Activated CD4-positive, alpha-beta T cell treated with anti-CD3 and anti-CD28 coated beads, Interleukin-2, Interleukin-6, amounts not matched to agents 100 ng/mL and 50 ng/mL, durations not matched to agents 16 hours and 8 hours (primary cell): Measurements from ENCODE around the gene USP30.
"Not testable (repeated sequence)": the region's sequence is repeated elsewhere in the genome, so short reads cannot be mapped to it uniquely, and the experiment has no call there.

Experiments
- DNase-seq: peaks from one replicate; pipeline ENCODE4 v3.0.0-alpha.2; 2020

The USP30 gene

GRCh38 chr12:109053382-109054123, 1.2 kb downstream of the USP30 start:
- DNase-seq, result peak; percentile 57

GRCh38 chr12:109054124-109054513, 1.7 kb downstream of the USP30 start:
- DNase-seq, result not testable (repeated sequence)

GRCh38 chr12:109054520-109054919, 2.1 kb downstream of the USP30 start:
- no peak for DNase-seq

- no peak for DNase-seq
Observed at GRCh38 chr12:109056891-109057290, 4.5 kb downstream of the USP30 start.

- no peak for DNase-seq
Observed at GRCh38 chr12:109057376-109057775, 5.0 kb downstream of the USP30 start.

GRCh38 chr12:109058773-109059172, 6.4 kb downstream of the USP30 start:
- no peak for DNase-seq

GRCh38 chr12:109064143-109064542, 11.8 kb downstream of the USP30 start:
- DNase-seq, result no peak

- no peak for DNase-seq
Observed at GRCh38 chr12:109065154-109065852, 12.9 kb downstream of the USP30 start.

- no peak for DNase-seq
Observed at GRCh38 chr12:109065853-109066193, 13.4 kb downstream of the USP30 start.

- DNase-seq, result no peak
Observed at GRCh38 chr12:109069307-109070271, 17.2 kb downstream of the USP30 start.

GRCh38 chr12:109074866-109075265, 22.5 kb downstream of the USP30 start:
- DNase-seq, result no peak

- DNase-seq, result no peak
Observed at GRCh38 chr12:109082751-109083150, 30.4 kb downstream of the USP30 start.

GRCh38 chr12:109084425-109084824, 32.0 kb downstream of the USP30 start:
- DNase-seq, result no peak

- DNase-seq, result no peak
Observed at GRCh38 chr12:109085590-109085989, 33.2 kb downstream of the USP30 start.

GRCh38 chr12:109087250-109087649, 34.9 kb downstream of the USP30 start:
- no peak for DNase-seq

GRCh38 chr12:109088818-109089217, 36.4 kb downstream of the USP30 start:
- no peak for DNase-seq

GRCh38 chr12:109089683-109090082, 37.3 kb downstream of the USP30 start:
- DNase-seq, result no peak

GRCh38 chr12:109092497-109093021, 40.2 kb downstream of the USP30 start:
- DNase-seq, result no peak

GRCh38 chr12:109093022-109093918, 40.9 kb downstream of the USP30 start, which contains the start of gene ALKBH2:
TSS of gene ALKBH2 (minus strand) at chr12:109093472. CDS start at chr12:109092786, 686 bp downstream.
- peak; percentile 96 for DNase-seq

- DNase-seq, result no peak
Observed at GRCh38 chr12:109097140-109097434, 44.7 kb downstream of the USP30 start.

- peak; percentile 98 for DNase-seq
Observed at GRCh38 chr12:109097435-109098182, 45.2 kb downstream of the USP30 start, which contains the start of gene UNG. TSS of gene UNG (plus strand) at chr12:109097597. CDS start at chr12:109097680, 83 bp downstream.
